Mammary epithelial cell (primary cell): ENCODE data around the gene TMEM145.

Experiments
- EZH2 ChIP-seq: IDR thresholded peaks from 2 replicates; pipeline ENCODE4 v1.6.1; 2012; ENCODE audit warnings: low read length, inconsistent platforms, borderline replicate concordance
- TF ChIP-seq, protein P1 (sequence below), 2 donors: IDR thresholded peaks in 1 of 2; conservative IDR thresholded peaks in 1 of 2; 2 replicates each; pipeline ENCODE4 v1.5.1; 2011 to 2012; ENCODE audit warnings: inconsistent platforms in 2 of 2, low read length in 2 of 2, mild to moderate bottlenecking in 2 of 2, control low read depth in 1 of 2, low read depth in 1 of 2; ENCODE audit not compliant: insufficient read depth in 1 of 2; ENCODE audit errors: extremely low read depth in 1 of 2

DNA sequence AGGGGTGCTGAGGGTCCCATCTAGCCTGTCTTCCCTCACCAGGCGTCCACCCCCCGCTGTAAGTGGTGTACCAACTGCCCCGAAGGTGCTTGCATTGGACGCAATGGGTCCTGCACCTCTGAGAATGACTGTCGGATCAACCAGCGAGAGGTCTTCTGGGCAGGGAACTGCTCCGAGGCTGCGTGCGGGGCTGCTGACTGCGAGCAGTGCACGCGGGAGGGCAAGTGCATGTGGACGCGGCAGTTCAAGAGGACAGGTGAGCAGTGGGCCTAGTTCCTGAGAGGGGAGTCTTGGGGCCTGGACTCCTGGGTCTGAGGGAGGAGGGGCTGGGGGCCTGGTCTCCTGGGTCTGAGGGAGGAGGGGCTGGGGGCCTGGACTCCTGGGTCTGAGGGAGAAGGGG lies 49.2 kb downstream of the TMEM145 start:
- TF ChIP-seq, protein P1, sequence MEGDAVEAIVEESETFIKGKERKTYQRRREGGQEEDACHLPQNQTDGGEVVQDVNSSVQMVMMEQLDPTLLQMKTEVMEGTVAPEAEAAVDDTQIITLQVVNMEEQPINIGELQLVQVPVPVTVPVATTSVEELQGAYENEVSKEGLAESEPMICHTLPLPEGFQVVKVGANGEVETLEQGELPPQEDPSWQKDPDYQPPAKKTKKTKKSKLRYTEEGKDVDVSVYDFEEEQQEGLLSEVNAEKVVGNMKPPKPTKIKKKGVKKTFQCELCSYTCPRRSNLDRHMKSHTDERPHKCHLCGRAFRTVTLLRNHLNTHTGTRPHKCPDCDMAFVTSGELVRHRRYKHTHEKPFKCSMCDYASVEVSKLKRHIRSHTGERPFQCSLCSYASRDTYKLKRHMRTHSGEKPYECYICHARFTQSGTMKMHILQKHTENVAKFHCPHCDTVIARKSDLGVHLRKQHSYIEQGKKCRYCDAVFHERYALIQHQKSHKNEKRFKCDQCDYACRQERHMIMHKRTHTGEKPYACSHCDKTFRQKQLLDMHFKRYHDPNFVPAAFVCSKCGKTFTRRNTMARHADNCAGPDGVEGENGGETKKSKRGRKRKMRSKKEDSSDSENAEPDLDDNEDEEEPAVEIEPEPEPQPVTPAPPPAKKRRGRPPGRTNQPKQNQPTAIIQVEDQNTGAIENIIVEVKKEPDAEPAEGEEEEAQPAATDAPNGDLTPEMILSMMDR (conservative IDR thresholded peaks at IDR 0.05 in 1 of 2, IDR thresholded peaks at IDR 0.05 in 1 of 2; ENCODE audit: extremely low read depth in 1 of 2, insufficient read depth in 1 of 2, low read depth in 1 of 2, low read length in 2 of 2): no peak
- TF ChIP-seq EZH2: no peak
